HL-60 (cell line): ENCODE data around the gene DNAJB6.

Experiments
- DNase-seq, 2 experiments: peaks; one replicate each; pipeline ENCODE4 v3.0.0-alpha.2; 2010 to 2020; ENCODE audit warnings: low read depth in 1 of 2, low spot score in 1 of 2
- H3K27ac ChIP-seq: fragments of 250-450 bp; sonication (Bioruptor Pico); replicated peaks from 2 replicates; pipeline ENCODE4 v1.5.1; 2020; ENCODE audit warnings: mild to moderate bottlenecking, moderate library complexity
- H3K27me3 ChIP-seq: fragments of 250-450 bp; sonication (Bioruptor Pico); 2 replicates; pipeline ENCODE4 v1.5.1; 2021; ENCODE audit warnings: mild to moderate bottlenecking, moderate library complexity; ENCODE audit not compliant: insufficient read depth, poor library complexity, severe bottlenecking
- H3K4me3 ChIP-seq: replicated peaks from 2 replicates; pipeline ENCODE4 v1.5.1; 2011; ENCODE audit warnings: mild to moderate bottlenecking, control low read depth, low read length; ENCODE audit not compliant: insufficient read depth
- CTCF ChIP-seq: IDR thresholded peaks from one replicate; pipeline ENCODE4 v1.5.1; 2011; ENCODE audit warnings: low read length, control low read depth, inconsistent platforms; ENCODE audit not compliant: insufficient read depth
- GABPA ChIP-seq: IDR thresholded peaks from 2 replicates; pipeline ENCODE4 v1.6.1; 2012; ENCODE audit warnings: low read depth
- POLR2AphosphoS5 ChIP-seq: IDR thresholded peaks from 2 replicates; pipeline ENCODE4 v1.6.1; 2012; ENCODE audit warnings: low read depth
- REST ChIP-seq: IDR thresholded peaks from 2 replicates; pipeline ENCODE4 v1.6.1; 2012; ENCODE audit warnings: low read depth; ENCODE audit not compliant: insufficient replicate concordance
- SPI1 ChIP-seq: IDR thresholded peaks from 2 replicates; pipeline ENCODE4 v1.6.1; 2012; ENCODE audit warnings: low read depth, mild to moderate bottlenecking, borderline replicate concordance

DNAJB6 gene

GRCh38 chr7:157403646-157404401 lies 67.0 kb downstream of the DNAJB6 start:
- TF ChIP-seq REST = no peak
- no peak for TF ChIP-seq POLR2AphosphoS5
- no peak for TF ChIP-seq SPI1
- Histone ChIP-seq H3K4me3 (no peak overlapping the region), H3K27me3 (no peaks in the 10 kb centered on the region), H3K27ac (no peak overlapping the region)
- DNase-seq = no peak

- Histone ChIP-seq H3K27ac (no peak overlapping the region), H3K4me3 (no peak overlapping the region), H3K27me3 (no peaks in the 10 kb centered on the region)
- DNase-seq = peak; percentile 51 to 85
- TF ChIP-seq POLR2AphosphoS5 = peak; percentile 46; the same call in 1 of the 2 replicates
- no peak for TF ChIP-seq CTCF
Measured at GRCh38 chr7:157404845-157405481, 68.2 kb downstream of the DNAJB6 start.

GRCh38 chr7:157405501-157405900 lies 68.7 kb downstream of the DNAJB6 start:
- Histone ChIP-seq H3K27ac (no peak overlapping the region), H3K4me3 (no peak overlapping the region), H3K27me3 (no peaks in the 10 kb centered on the region)
- no peak for DNase-seq
- no peak for TF ChIP-seq REST
- TF ChIP-seq SPI1 = no peak
- TF ChIP-seq GABPA = no peak

GRCh38 chr7:157405914-157406810 lies 69.4 kb downstream of the DNAJB6 start:
- Histone ChIP-seq H3K4me3 (no peak overlapping the region), H3K27ac (no peak overlapping the region), H3K27me3 (no peaks in the 10 kb centered on the region)
- TF ChIP-seq CTCF (no peak), POLR2AphosphoS5 (no peak), GABPA (no peak), SPI1 (no peak), REST (no peak)
- DNase-seq = no peak
